ENCODE data around the gene CHFR.

GRCh38 chr12:132852496-132852895 lies 34.9 kb downstream of the CHFR start:
- TF ChIP-seq CTCF (IDR thresholded peaks at IDR 0.05), result no peak
- no peak for TF ChIP-seq POLR2A (IDR thresholded peaks at IDR 0.05)
